NCI-H748 treated with DMSO at 0.1 percent for 48 hours (cell line): ENCODE data around the gene CHCHD5.
A peak's percentile ranks its signal among the peaks of the same experiment; 100 is the strongest.
"Not testable (repeated sequence)": the region's sequence is repeated elsewhere in the genome, so short reads cannot be mapped to it uniquely, and the experiment has no call there.

ENCODE experiments used
- DNase-seq: peaks from one replicate; lab custom pipeline; 2025; lab: John Stamatoyannopoulos, UW

Gene CHCHD5

GRCh38 chr2:112584134-112584890 lies at the start of gene CHCHD5:
TSS of gene CHCHD5 (plus strand) at chr2:112584609. CDS start at chr2:112584648, 39 bp downstream.
- peak; percentile 86 for DNase-seq

GRCh38 chr2:112534826-112535225 lies 49.6 kb upstream of the CHCHD5 start:
- DNase-seq = no peak

GRCh38 chr2:112536665-112537064 lies 47.7 kb upstream of the CHCHD5 start:
- DNase-seq = not testable (repeated sequence)

GRCh38 chr2:112539306-112539705 lies 45.1 kb upstream of the CHCHD5 start:
- DNase-seq = no peak

- no peak for DNase-seq
Measured at GRCh38 chr2:112540906-112541305, 43.5 kb upstream of the CHCHD5 start.

GRCh38 chr2:112541315-112542122 lies 42.9 kb upstream of the CHCHD5 start:
- peak; percentile 43 for DNase-seq

GRCh38 chr2:112542123-112542983 lies 42.1 kb upstream of the CHCHD5 start, which contains the start of gene POLR1B:
TSS of gene POLR1B (plus strand) at chr2:112542465. CDS start at chr2:112542495, 30 bp downstream.
- peak; percentile 27 for DNase-seq

- no peak for DNase-seq
Measured at GRCh38 chr2:112542984-112543661, 41.3 kb upstream of the CHCHD5 start.

GRCh38 chr2:112547333-112547732 lies 37.1 kb upstream of the CHCHD5 start:
- no peak for DNase-seq

- DNase-seq = no peak
Measured at GRCh38 chr2:112548980-112549379, 35.4 kb upstream of the CHCHD5 start.

- DNase-seq = no peak
Measured at GRCh38 chr2:112566104-112566503, 18.3 kb upstream of the CHCHD5 start.

- not testable (repeated sequence) for DNase-seq
Measured at GRCh38 chr2:112566508-112566907, 17.9 kb upstream of the CHCHD5 start.

GRCh38 chr2:112572005-112572404 lies 12.4 kb upstream of the CHCHD5 start:
- DNase-seq = no peak

GRCh38 chr2:112577756-112578155 lies 6.7 kb upstream of the CHCHD5 start:
- DNase-seq = no peak

GRCh38 chr2:112579241-112579640 lies 5.2 kb upstream of the CHCHD5 start:
- no peak for DNase-seq

GRCh38 chr2:112580084-112580483 lies 4.3 kb upstream of the CHCHD5 start:
- DNase-seq = no peak

GRCh38 chr2:112582314-112582746 lies 2.1 kb upstream of the CHCHD5 start:
- DNase-seq = peak; percentile 50

- DNase-seq = no peak
Measured at GRCh38 chr2:112583497-112584133, 794 bp upstream of the CHCHD5 start.

- no peak for DNase-seq
Measured at GRCh38 chr2:112584891-112585250, 462 bp downstream of the CHCHD5 start.

GRCh38 chr2:112585400-112585799 lies 991 bp downstream of the CHCHD5 start:
- no peak for DNase-seq

GRCh38 chr2:112585873-112586464 lies 1.6 kb downstream of the CHCHD5 start:
- DNase-seq = no peak
